ENCODE data around the gene KIF1B. TPM values are rescaled to one million over a fixed set of nuclear protein-coding genes. Genes with fewer than 3 reads are reported as not detected.

KIF1B gene
- total RNA-seq, 1 experiment from 2014 or later: 28.1 TPM

- ChIA-PET CTCF (no interaction called here), POLR2A (no interaction called here), RAD21 (ENCODE audit: low non-redundant PET in 1 of 2, low total read pairs in 2 of 2, uncharacterized antibody in 2 of 2, unreplicated experiment in 2 of 2) (no interaction called here)
- Histone ChIP-seq H3K36me3 (ENCODE audit: control insufficient read depth in 1 of 2, insufficient read depth in 2 of 2, low read length in 2 of 2) (peaks cover 6 to 11% of the 10 kb centered on the region in 2 experiments; a peak in 2 of 4 replicates), H3K4me2 (ENCODE audit: low read length) (no peak overlapping the region), H3K79me2 (ENCODE audit: insufficient read depth, low read length) (no peaks in the 10 kb centered on the region), H3K4me1 (ENCODE audit: control insufficient read depth in 1 of 2, insufficient read depth in 2 of 2, low read length in 2 of 2) (no peaks in the 10 kb centered on the region), H3K27ac (ENCODE audit: low read depth, low read length) (no peak overlapping the region), H3K9ac (ENCODE audit: low read length) (no peak overlapping the region), H4K20me1 (ENCODE audit: insufficient read depth) (no peaks in the 10 kb centered on the region), H2AFZ (ENCODE audit: low read depth, low read length, poor library complexity, severe bottlenecking) (no peak overlapping the region), H3K27me3 (ENCODE audit: insufficient read depth, low read length) (no peaks in the 10 kb centered on the region), H3K9me3 (ENCODE audit: control insufficient read depth in 1 of 2, insufficient read depth in 1 of 2, low read depth in 1 of 2, low read length in 2 of 2) (no peaks in the 10 kb centered on the region), H3K9me2 (ENCODE audit: insufficient read depth) (no peaks in the 10 kb centered on the region), H3K4me3 (replicated peaks in 1 of 2; ENCODE audit: low read depth in 1 of 2, low read length in 2 of 2) (no peak overlapping the region)
- no peak for TF ChIP-seq SRF (IDR thresholded peaks at IDR 0.05; ENCODE audit: low read depth)
- no peak for TF ChIP-seq MAX (IDR thresholded peaks at IDR 0.05)
- ATAC-seq (no peak), DNase-seq (ENCODE audit: low read depth, low spot score) (no peak)
- no TSS peak for BruUV-seq (replicated peaks)
- intact Hi-C loops (cut with micrococcal nuclease): no loop called here
These were observed 41.4 kb upstream of the KIF1B start for GRCh38 chr1:10168912-10169514.

GRCh38 chr1:10170239-10170574 lies 40.2 kb upstream of the KIF1B start:
- ATAC-seq: no peak
- Histone ChIP-seq H3K4me3 (replicated peaks in 1 of 2; ENCODE audit: low read depth in 1 of 2, low read length in 2 of 2) (no peak overlapping the region), H3K9me2 (ENCODE audit: insufficient read depth) (no peaks in the 10 kb centered on the region), H3K79me2 (ENCODE audit: insufficient read depth, low read length) (no peaks in the 10 kb centered on the region), H3K36me3 (ENCODE audit: control insufficient read depth in 1 of 2, insufficient read depth in 2 of 2, low read length in 2 of 2) (peaks cover 6 to 11% of the 10 kb centered on the region in 2 experiments; a peak in 2 of 4 replicates), H2AFZ (ENCODE audit: low read depth, low read length, poor library complexity, severe bottlenecking) (no peak overlapping the region), H3K9me3 (ENCODE audit: control insufficient read depth in 1 of 2, insufficient read depth in 1 of 2, low read depth in 1 of 2, low read length in 2 of 2) (no peaks in the 10 kb centered on the region), H3K4me1 (ENCODE audit: control insufficient read depth in 1 of 2, insufficient read depth in 2 of 2, low read length in 2 of 2) (no peaks in the 10 kb centered on the region), H4K20me1 (ENCODE audit: insufficient read depth) (no peaks in the 10 kb centered on the region), H3K4me2 (ENCODE audit: low read length) (no peak overlapping the region), H3K27me3 (ENCODE audit: insufficient read depth, low read length) (no peaks in the 10 kb centered on the region), H3K27ac (ENCODE audit: low read depth, low read length) (no peak overlapping the region), H3K9ac (ENCODE audit: low read length) (no peak overlapping the region)
- intact Hi-C loops (cut with micrococcal nuclease): no loop called here
- DNase-seq (ENCODE audit: low read depth, low spot score): no peak
- no TSS peak for BruUV-seq (replicated peaks)
- RAD21 ChIA-PET (ENCODE audit: low non-redundant PET in 1 of 2, low total read pairs in 2 of 2, uncharacterized antibody in 2 of 2, unreplicated experiment in 2 of 2): no interaction called here
- TF ChIP-seq SP1 (IDR thresholded peaks at IDR 0.05; ENCODE audit: low read depth) (no peak), ZBTB33 (IDR thresholded peaks at IDR 0.05; ENCODE audit: extremely low read depth, insufficient replicate concordance, low read length) (no peak), ZFX (IDR thresholded peaks at IDR 0.05) (no peak), POLR2AphosphoS5 (IDR thresholded peaks at IDR 0.05; ENCODE audit: low read depth, low read length) (no peak), CEBPB (IDR thresholded peaks at IDR 0.05; ENCODE audit: low read depth) (no peak), SIN3A (IDR thresholded peaks at IDR 0.05; ENCODE audit: low read depth) (no peak), MAX (IDR thresholded peaks at IDR 0.05) (no peak), SRF (IDR thresholded peaks at IDR 0.05; ENCODE audit: low read depth) (no peak), ELF1 (IDR thresholded peaks at IDR 0.05; ENCODE audit: borderline replicate concordance, low read depth) (no peak), REST (IDR thresholded peaks at IDR 0.05; ENCODE audit: low read depth) (no peak), FOSL1 (IDR thresholded peaks at IDR 0.05; ENCODE audit: low read depth) (no peak), EZH2phosphoT487 (IDR thresholded peaks at IDR 0.05; ENCODE audit: borderline replicate concordance) (no peak), ZNF274 (IDR thresholded peaks at IDR 0.05; ENCODE audit: low read depth, low read length) (no peak), EZH2 (IDR thresholded peaks at IDR 0.05) (no peak), CBX3 (IDR thresholded peaks at IDR 0.05; ENCODE audit: low read depth) (no peak)
- POLR2A ChIA-PET: no interaction called here
- CTCF ChIA-PET: no interaction called here

Measured in HCT116 (cell line).